HG02852 (cell line): ENCODE measurements around the gene KLHL2.
"Not testable (repeated sequence)": the region's sequence is repeated elsewhere in the genome, so short reads cannot be mapped to it uniquely, and the experiment has no call there.

Experiments used
- ATAC-seq: cut with Tn5 transposase; IDR thresholded peaks from one replicate; pipeline ENCODE4 v1.9.1; 2021; ENCODE audit warnings: mild to moderate bottlenecking, moderate library complexity; ENCODE audit not compliant: unreplicated experiment

KLHL2 gene

DNA sequence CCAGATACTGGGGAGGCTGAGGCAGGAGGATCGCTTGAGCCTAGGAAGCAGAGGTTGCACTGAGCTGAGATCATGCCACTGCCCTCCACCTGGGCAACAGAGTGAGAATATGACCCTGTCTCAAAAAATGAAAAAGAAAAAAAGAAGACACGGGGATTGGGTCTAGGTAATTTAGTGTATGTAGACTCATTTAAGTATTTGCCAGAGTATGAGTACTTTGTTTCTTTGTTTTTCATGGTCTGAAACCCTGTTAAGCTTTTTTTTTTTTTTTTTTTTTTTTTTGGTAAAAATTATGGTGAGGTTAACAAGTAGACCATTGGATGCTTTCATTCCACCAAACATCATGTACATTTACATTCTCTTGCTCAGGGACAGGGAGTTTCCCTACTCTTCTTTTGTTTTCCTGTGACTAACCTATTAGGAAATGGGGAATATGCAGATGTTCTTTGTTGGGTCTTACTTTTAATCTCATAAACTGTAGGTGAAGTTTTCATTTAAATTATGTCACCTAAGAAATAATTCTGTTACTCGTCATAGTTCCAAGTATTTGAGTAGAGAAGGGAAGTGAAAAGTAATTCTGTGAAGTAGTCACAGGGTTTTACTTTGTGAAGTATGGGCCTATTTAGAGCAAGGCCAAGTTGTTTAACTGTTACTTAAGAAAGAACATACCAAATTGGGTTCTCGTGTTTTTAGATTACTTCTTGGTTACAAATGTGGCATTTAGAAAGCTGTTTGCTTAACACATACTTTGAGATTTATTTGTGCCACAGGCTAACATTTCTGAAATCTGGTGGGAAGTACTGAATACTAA is 25.5 kb downstream of the KLHL2 start:
- peak; percentile 73 for ATAC-seq

DNA sequence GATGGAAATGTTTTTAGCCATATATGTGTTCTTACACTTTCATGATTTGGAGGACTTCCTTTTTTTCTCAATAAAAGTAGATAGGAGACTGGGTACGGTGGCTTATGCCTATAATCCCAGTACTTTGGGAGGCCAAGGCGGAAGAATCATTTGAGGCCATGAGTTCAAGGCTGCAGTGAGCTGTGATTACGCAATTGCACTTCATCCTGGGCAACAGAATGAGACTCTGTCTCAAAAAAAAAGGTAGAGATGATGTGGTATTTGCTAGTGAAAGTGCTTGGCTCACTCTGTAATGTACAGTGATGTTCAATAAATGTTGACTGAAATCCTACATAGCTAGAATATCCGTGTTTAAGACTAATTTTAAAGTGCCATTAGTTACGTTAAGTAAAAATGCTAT is 27.4 kb downstream of the KLHL2 start:
- no peak for ATAC-seq

DNA sequence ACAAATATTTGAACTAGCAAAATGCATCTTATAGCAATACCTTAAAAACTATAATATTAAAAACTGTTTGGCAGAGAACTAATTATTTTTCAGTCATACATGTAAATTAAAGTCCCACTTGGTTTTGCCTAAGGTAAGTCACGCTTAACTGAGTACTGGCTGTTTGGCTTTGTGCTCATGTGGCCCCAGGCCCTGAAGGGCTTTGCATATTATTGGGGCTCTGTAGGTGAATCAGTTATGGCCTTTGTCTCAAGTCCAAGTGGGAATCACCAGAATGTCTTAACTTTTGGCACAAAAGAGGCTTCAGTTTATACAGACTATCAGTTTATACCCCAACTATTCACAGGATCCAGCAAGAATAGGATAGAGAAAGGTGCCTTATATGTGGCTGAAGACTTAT is 29.5 kb downstream of the KLHL2 start:
- not testable (repeated sequence) for ATAC-seq

DNA sequence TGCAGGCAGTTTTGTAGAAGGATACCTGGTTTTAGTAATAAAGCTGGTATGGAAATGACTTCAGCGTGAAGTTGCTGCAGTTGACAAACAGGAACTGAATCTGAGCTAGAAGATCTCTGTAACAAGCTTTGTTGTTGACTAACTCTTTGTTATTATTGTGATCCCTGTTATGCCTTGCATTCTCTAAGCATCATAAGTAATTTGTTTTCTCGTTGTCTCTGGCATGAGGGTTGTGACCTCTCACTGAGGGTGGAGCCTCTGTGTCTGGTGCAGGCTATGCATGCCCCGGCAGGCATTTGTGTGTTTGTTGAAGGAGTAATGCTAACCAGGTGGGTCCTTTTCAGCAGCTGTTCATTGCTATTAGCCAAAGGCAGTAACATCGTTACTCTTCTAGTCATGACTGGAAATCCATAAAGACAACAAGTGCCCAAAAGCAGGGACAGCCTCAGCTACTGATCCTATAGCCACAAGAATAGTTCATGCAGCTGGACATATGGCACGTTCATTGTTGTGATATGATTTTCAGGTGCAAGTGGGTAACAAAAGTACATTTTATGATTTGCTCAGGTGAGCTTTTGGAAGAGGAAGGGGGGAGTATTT is 30.8 kb downstream of the KLHL2 start:
- peak; percentile 70 for ATAC-seq

DNA sequence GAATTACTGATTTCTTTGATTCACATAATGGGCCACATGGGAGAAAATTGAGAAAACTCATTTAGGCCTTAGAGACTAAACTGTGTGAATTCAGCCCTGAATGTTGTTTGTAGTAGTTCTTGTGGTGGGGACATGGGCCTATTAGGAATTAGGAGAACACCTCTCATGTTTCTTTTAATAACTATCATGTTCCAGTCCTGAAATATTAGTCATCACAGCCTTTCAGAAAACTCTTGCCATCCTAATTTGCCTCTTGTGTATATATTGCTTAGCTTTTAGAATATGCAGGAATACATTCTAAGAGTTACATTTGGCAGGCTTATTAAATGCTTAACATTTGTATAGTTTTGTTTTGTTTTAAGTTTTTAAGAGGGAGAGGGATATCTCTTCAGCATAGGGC is 33.4 kb downstream of the KLHL2 start:
- not testable (repeated sequence) for ATAC-seq

DNA sequence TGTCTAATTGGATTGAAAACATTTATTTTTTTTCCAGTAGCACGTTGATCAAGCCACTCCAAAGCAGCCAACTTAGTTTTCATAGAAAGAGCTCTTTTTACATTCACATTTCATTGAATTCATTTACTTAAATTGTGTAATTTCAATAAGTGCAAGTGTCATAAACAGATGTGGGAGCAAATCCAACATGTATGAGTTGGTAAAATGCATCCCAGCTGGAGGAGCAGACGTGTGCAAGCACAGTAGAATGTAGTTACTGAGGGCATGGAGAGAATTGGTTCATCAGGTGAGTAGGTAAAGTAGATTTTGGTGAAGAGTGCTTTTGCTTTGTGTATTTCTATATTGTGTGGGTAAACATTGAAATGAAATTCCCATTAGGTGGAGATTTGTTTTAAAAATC is 36.8 kb downstream of the KLHL2 start:
- ATAC-seq = not testable (repeated sequence)

DNA sequence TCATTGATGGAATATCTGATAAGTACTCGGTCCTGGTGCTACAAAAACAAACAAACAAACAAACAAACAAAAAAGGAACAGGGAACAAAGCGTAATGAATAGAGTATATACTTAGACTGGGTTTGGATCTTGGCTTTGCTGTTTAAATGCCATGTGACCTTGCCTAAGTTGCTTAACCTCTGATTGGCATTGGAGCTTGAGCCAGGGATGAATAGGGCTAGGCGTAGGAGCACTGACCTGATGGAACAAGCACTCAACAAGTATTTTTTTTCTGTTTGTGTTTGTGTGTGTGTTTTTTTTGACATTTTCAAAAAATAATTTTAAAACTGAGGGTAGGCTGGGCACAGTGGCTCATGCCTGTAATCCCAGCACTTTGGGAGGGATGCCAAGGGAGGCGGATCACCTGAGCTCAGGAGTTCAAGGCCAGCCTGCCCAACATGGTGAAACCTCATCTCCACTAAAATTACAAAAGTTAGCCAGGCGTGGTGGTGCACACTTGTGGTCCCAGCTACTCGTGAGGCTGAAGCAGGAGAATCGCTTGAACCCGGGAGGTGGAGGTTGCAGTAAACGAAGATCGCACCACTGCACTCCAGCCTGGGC is 37.3 kb downstream of the KLHL2 start:
- not testable (repeated sequence) for ATAC-seq

DNA sequence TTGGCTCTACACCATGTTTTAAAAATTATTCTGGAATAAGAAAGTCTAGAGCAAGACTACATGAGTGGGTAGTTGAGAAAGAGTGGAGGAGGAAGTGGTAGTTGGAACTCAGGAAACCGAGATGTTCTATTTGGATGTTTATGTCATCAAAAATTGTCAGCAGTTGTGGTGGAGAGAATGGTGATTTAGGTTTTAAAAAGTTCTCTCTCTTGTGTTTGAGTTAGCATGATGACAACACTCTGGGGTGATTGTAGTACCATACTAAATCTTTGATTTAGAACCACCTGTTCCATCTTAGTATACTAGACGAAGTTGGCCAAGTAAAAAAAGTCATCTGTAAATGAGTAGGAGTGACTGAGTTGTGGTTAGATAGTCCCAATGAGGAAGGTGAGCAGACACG is 40.7 kb downstream of the KLHL2 start:
- no peak for ATAC-seq

DNA sequence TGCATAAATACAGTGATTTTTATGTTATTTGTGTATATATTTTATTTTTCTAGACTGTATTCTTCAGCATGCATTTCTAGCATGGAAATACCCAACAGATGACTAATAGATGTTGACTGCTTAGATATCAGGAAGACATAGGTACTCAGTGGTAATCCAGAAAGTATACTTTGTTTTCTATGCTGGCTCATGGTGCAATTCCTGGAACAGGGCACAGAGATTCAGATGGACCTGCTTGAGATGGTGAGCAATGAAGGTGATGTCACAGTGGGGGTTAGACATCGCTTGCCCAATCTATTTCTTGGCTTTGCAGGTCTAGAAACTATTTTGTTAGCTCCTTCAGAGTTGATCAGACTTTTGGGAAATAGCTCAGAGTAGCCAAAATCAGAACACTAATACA is 41.5 kb downstream of the KLHL2 start:
- not testable (repeated sequence) for ATAC-seq

DNA sequence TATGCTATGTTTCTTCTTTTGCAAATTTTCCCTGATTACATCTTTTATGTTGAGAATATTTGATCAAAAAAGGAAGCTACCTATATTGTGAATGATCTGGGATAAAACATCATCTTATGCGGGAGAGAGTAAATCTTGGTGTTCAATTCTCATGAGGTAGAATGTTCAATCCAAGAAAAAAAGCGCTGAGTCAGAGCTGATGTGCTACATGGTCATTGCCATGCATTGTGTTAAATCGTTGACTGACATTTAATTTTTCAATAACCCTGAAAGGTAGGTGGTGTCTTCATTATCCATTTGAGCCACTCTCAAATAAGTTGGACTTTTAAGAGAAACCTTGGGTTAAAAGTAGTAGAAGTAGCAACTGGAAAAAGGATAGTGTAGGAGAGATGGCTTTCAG is 47.4 kb downstream of the KLHL2 start:
- not testable (repeated sequence) for ATAC-seq

DNA sequence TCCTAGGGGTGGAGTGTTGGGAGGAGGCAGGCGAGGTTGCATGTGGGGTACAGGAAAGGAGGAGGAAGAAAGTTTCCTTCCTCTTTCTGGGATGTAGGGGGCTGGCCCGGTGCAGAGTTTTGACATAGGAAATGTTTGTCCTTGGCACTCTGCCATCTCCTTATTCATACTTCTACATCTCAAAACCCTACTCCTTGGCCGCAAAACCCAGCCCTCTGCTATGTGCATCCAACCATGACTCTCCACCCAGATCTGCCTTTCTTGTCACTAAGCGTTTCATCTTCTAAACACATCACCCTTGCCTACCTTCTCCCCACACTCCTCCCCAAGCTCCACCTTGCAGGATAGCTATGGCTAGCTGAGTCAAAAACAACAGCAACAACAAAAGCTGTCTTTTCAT is 48.1 kb downstream of the KLHL2 start:
- peak; percentile 97 for ATAC-seq

DNA sequence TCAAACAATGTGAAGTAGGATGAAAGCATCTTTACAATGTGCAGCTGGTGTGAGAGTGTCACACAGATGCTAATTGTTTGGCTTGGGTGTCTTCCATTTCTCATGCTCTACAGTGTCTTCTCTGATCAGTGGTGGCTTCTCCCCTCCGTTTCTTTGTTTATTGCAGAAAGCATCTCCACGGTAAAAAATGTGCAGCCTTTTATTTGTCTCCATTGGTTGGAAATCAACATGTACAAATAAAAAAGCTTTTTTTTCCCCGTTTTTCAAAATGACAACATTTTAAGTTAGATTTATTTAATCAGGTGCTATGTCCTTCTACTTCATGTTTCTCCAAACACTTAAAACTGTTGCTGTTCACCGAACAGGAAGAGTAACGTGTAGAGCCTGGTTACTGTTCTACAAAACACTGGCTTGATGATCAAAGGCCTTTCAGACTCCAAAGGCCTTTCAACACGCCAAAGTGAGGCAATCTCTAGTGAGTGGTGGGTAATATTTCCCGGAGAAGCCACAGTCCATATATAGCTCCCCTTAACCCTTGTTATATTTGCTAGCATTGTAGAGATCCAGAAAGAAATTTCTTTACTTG is 48.8 kb downstream of the KLHL2 start:
- peak; percentile 1 for ATAC-seq

DNA sequence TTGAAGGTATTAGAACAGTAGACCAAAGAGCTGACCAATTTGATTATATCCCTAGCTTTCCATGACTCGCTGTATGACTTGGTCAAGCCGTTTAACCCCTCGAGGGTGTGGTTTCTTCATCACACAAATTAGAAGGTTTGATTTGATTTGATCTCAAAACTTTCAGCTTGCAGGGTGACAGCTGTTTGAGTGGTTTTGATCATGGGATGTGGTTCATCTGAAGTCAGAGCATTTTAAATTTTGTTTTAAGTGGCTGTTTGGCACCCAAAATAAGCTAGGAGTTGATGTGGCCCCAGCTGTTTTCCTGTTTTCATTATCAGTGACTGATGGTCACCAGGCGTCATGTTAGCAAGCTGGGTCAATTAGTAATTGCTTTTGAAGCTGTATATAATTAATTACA is 52.4 kb downstream of the KLHL2 start:
- not testable (repeated sequence) for ATAC-seq

DNA sequence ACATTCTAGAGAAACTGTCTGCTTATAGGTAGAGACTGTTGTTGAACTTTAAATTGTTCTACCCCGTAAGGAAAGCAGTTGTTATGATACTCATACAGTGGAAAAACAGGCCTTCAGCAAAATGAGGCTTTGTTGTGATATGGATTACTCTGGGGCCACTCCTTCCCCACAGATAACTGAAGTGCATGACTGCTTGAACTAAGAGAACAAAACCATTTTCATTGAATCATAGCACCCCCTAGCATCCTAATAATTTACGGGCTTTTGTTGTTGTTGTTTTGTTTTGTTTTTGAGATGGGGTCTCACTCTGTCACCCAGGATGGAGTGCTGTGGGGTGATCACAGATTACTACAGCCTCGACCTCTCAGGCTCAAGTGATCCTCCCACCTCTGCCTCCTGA is 54.9 kb downstream of the KLHL2 start:
- ATAC-seq = not testable (repeated sequence)

DNA sequence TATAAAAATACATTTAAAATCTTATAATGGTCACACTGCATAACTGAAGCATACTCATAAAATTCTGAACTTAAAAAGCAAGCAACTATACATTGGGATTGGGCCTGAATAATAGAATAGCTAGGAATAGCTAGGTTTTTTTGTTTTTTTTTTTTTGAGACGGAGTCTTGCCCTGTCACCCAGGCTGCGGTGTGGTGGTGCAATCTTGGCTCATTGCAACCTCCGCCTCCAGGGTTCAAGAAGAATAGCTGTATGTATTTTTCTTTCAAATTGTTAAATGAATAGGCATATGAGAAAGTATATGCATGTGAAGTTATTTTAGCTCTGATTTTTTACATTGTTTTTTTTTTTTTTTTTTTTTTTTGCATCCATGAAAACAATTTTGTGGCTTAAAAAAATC is 56.1 kb downstream of the KLHL2 start:
- ATAC-seq = not testable (repeated sequence)

DNA sequence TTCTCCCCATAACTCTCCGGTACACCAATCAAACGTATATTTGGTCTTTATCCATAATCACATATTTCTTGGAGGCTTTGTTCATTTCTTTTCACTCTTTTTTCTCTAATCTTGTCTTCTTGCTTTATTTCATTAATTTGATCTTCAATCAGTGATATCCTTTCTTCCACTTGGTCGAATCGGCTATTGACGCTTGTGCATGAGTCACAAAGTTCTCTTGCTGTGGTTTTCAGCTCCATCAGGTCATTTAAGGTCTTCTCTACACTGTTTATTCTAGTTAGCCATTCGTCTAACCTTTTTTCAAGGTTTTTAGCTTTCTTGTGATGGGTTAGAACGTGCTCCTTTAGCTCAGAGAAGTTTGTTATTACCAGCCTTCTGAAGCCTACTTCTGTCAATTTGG is 62.6 kb downstream of the KLHL2 start:
- not testable (repeated sequence) for ATAC-seq

DNA sequence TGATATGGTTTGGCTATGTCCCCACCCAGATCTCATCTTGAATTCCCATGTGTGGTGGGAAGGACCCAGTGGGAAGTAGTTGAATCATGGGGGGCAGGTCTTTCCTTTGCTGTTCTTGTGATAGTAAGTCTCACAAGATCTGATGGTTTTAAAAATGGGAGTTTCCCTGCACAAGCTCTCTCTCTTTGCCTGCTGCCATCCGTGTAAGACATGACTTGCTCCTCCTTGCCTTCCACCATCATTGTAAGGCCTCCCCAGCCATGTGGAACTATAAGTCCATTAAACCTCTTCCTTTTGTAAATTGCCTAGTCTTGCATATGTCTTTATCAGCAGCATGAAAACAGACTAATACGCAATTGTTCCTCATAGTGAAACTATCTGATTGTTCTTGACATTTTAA is 66.1 kb downstream of the KLHL2 start:
- not testable (repeated sequence) for ATAC-seq

DNA sequence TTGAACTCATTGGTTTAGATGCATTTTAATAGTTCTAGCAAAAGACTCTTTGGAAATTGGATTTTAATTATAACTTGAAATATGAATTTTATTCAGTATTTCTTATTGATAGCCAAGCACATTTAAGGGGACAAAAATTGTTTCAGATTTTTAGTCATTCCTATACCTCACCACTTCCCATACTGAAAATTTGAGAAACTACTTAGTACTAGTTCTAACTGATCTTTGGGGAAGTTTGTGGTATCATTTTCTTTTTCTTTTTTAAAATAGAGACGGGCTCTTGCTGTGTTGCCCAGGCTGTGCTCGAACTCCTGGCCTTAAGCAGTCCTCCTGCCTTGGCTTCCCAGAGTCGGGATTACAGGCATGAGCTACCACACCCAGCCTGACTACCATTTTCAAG is 68.0 kb downstream of the KLHL2 start:
- peak; percentile 95 for ATAC-seq

DNA sequence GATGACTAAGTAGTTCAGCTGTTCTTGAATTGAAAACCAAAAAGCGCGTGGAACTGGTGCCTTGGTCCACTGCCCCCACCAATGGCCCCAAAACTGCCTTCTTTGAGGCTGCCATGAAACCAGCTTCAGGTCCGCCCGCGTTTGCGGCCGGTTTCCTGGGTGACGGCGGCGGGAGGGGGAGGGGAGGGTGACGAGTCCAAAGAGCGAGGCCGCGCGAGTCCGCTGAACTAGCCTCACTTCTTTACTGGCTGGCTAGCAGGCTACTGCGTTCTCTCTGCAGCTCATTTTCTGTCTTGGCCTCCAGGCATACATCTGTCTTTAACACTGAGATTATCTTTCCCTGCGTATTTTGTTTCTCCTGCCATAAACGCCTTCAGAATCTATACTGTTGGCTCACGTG is 72.2 kb downstream of the KLHL2 start:
- not testable (repeated sequence) for ATAC-seq

DNA sequence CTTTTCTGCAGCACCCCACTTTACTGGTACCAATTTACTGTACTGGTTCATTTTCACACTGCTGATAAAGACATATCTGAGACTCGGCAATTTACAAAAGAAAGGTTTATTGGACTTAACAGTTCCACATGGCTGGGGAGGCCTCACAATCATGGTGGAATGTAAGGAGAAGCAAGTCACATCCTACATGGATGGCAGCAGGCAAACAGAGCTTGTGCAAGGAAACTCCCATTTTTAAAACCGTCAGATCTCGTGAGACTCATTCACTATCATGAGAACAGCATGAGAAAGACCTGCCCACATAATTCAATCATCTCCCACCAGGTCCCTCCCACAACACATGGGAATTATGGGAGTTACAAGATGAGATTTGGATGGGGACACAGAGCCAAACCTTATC is 77.3 kb downstream of the KLHL2 start:
- not testable (repeated sequence) for ATAC-seq

DNA sequence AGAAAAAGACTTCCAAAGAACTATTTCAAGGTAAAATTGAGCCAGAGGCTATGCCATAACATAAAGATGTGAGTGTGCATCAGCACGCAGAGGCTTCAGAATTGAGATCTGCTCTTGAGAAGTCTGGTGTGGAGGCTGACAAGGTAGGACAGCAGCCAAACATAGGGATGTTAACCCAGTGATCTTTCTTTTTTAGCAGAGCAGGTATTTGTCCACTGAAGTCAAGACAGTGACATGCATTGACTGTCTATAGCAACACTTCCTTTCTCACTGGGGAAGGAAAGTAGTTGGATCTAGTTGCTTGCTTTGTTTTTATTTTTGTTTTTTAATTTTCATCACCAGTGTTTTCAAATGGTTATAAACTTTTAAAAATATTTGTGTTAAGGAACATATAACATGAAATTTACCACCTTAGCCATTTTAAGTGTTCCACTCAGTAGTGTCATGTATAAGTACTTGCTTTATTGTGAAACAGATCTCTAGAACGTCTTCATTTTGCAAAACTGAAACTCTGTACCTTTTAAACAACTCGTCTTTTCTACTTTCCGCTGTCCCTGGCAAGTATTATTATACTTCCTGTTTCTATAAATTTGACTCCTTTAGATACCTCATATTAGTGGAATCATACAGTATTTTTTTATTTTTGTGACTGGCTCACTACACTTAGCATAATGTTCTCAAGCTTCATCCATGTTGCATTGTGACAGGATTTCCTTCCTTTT is 79.4 kb downstream of the KLHL2 start:
- ATAC-seq = peak; percentile 84
